ENCODE measurements around the gene ZSCAN25.
"Not testable (repeated sequence)": the region's sequence is repeated elsewhere in the genome, so short reads cannot be mapped to it uniquely, and the experiment has no call there.

The ZSCAN25 gene

DNA sequence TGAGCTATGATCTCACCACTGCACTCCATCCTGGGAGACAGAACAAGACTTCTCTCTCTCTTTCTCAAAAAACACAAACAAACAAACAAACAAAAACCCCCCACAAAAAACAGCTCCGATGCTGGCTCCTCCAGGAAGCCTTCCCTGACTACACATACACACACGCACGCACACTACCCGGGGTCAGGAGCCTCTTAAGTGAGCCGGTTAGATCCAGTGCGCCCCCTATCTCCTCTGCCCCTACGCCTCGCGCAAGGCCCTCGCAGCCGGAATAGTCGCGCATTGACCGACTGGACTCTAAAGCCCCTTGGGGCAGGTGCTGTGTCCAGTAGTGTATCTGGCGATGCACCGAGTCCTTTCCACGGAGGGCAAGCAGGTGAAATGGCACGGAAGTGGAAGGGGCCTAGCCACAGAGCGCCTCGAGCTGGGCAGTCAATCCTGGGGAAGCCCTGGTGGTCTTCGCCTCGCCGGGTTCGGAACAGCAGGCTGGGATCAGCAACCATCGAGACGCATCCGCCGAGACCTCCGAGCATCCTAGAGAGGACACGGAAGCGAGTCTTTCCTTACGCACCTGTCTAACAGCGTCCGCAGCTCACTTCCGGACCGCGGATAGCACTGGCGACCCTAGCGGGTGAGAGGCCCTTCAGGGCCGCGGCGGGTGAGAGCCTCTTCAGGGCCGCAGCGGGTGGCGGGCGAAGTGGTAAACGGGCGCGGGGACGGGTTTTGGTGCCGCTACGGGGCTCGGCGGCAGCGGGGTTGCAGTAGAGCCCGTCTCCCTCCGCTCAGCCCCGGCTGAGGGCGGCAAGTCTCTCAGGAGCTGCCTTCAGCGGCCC lies at the start of gene ZSCAN25:
Gene ZSCAN25, plus strand, starts transcription at position 588 of the 833 bp plus-strand sequence. CDS start 2,661 bp downstream, outside the sequence.
- Mint-ChIP-seq H3K4me3 (peak within 1 kb of the TSS; percentile 94), H3K27ac (peak within 1 kb of the TSS; percentile 96), H3K9me3 (no peaks in the 10 kb centered on the region), H3K36me3 (peaks cover 47% of the 10 kb centered on the region), H3K4me1 (peaks cover 57% of the 10 kb centered on the region)
- peak; percentile 70 to 95 for DNase-seq (ENCODE audit: low spot score in 2 of 2)
- ATAC-seq, result peak; percentile 97

DNA sequence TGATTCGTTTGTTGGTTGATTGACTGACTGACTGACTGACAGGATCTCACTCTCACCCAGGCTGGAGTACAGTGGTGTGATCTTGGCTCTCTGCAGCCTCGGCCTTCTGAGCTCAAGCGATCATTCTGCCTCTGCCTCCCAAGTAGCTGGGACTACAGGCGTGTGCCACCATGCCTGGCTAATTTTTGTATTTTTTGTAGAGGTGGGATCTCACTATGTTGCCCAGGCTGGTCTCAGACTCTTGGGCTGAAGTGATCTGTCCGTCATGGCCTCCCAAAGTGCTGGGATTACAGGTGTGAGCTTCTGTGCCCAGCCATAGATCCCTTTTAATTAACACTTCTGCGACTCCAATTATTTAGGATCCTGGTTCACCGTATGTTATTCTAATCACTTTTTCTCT lies 48.0 kb upstream of the ZSCAN25 start:
- DNase-seq (ENCODE audit: low spot score in 2 of 2); ATAC-seq; H3K9me3 Mint-ChIP-seq; H3K27ac Mint-ChIP-seq; H3K4me1 Mint-ChIP-seq; H3K4me3 Mint-ChIP-seq: not testable (repeated sequence)
- peaks cover 100% of the 10 kb centered on the region for H3K36me3 Mint-ChIP-seq

DNA sequence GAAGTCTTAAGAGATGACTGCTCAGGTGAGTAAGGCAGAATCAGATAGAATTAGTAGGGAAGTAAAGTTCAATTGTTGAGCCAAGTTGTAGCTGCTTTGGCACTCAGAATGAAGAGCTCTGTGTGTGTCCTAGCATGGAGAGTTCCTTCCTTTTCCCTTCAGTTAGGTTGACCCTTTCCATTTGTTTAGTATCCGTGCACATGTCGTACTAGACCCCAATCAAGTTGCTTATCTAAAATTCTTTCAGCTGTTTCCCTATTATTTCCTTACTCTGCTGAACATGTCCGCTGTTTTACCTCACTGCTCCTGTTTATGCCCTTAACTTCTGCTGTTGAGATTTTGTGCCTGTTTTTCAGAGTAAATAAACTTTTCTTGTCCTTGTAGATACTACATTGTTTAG lies 45.0 kb upstream of the ZSCAN25 start:
- ATAC-seq, result no peak
- H3K4me3 Mint-ChIP-seq, result no peak overlapping the region
- H3K4me1 Mint-ChIP-seq, result no peaks in the 10 kb centered on the region
- H3K36me3 Mint-ChIP-seq, result peaks cover 73% of the 10 kb centered on the region
- DNase-seq (ENCODE audit: low spot score in 2 of 2), result no peak
- no peaks in the 10 kb centered on the region for H3K9me3 Mint-ChIP-seq
- peak overlapping the region; percentile 41 for H3K27ac Mint-ChIP-seq

DNA sequence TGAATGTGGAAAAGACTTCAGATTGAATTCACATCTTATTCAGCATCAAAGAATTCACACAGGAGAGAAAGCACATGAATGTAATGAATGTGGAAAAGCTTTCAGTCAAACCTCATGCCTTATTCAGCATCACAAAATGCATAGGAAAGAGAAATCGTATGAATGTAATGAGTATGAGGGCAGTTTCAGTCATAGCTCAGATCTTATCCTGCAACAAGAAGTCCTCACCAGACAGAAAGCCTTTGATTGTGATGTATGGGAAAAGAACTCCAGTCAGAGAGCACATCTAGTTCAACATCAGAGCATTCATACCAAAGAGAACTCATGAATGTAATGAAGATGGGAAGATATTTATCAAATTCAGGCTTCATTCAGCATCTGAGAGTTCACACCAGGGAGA lies 43.5 kb upstream of the ZSCAN25 start:
- Mint-ChIP-seq H3K27ac (peak overlapping the region; percentile 9), H3K4me3 (no peak overlapping the region), H3K9me3 (no peaks in the 10 kb centered on the region), H3K36me3 (peaks cover 58% of the 10 kb centered on the region), H3K4me1 (no peaks in the 10 kb centered on the region)
- DNase-seq (ENCODE audit: low spot score in 2 of 2) (no peak), ATAC-seq (no peak)

DNA sequence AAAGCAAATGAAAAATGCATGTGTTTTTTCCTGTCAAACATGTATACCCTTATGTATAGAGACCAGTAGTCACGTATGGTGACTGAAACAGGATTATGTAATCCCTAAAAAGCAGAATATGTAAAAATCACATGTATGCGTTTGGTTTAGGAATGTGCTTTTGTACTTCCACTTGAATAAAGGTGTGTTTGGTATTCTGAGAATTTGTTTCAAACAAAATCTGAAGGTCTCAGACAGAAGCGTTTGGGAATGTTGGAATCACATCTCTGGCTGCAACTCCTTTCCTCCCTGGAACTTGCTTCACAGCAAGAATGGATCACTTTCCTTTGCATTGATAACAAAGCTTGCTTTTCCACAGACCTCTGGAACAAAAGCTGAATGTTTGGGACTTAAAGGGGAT lies 40.5 kb upstream of the ZSCAN25 start:
- no peak overlapping the region for H3K27ac Mint-ChIP-seq

DNA sequence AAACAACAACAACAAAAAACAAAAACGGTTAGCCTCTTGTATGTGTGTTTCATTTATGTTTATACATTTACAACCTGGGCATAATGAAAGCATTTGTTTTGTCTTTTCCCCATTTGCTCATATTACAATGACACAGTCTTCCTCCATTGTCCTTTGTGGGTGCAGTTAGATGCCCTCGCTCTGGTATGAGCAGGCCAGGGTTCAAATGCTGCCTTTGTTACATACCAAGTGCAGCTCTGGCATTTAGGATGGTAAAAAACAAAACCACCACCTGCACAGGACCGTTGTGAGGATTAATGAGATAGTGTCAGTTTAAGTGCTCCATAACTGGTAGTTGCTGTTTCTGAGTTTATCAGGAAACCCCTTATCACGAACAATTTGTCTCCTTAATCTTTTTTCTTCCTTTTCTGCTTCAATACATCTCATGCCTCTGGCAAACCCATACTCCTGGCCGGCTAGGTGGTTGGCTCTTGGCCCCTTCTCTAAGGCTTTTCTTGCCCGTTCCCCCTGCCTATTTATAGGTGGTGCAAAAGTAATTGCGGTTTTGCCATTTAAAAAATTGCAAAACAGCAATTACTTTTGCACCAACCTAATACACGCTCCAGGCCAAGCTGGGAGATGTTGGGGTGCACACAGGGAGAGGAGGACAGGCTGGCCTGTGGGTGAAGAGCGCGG lies 37.3 kb upstream of the ZSCAN25 start:
- no peak for DNase-seq (ENCODE audit: low spot score in 2 of 2)

More for the DNA sequence above, 40.5 kb upstream of the ZSCAN25 start:
- Mint-ChIP-seq H3K36me3 (peaks cover 28% of the 10 kb centered on the region), H3K9me3 (no peaks in the 10 kb centered on the region), H3K4me3 (no peak overlapping the region), H3K4me1 (peaks cover 20% of the 10 kb centered on the region)
- ATAC-seq (no peak), DNase-seq (ENCODE audit: low spot score in 2 of 2) (peak in 1 of 2 donors; percentile 17)

DNA sequence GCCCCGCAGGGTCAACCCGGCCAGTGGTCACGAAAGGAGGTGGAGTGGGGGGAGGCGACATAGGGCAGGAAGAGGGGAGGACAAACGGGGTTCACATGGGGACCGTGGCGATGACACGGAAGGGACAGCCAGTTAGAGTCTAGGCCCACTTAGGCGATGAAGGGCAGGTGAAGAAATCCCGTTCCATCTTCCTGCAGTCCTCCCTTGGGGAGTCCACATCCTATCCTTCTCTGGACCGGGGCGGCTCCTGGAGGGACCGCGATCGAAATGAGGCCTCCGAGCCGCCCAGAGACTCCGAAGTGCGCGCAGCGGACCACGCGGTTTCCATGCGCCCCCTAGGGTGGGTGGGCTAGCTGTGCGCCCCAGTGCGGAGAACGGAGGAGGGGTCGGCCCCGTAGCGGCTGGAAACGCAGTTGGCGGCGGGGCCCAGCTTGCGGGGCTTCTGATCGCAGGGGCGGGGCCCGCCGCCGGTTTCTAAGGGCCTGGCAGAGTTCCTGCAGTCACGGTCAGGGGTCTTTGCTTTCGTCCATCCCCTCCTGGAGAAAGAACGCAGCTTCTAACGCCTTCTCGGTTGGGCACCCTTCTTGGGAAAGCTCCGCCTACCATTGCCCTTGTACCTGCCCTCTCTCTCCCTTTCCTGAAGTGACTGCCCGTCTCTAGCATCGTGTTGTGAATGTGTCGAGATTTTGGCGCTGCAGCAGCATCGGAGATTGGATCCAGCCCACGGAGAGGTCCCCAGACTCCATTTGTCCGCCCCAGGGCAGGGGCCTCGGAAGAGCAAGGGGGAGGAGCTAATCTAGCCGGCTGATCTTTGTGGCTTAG lies 36.6 kb upstream of the ZSCAN25 start:
- Mint-ChIP-seq H3K27ac (peak overlapping the region; percentile 81), H3K9me3 (no peaks in the 10 kb centered on the region), H3K4me3 (peak overlapping the region; percentile 79), H3K4me1 (peaks cover 21% of the 10 kb centered on the region), H3K36me3 (no peaks in the 10 kb centered on the region)
- ATAC-seq, result peak; percentile 66
- peak; percentile 36 to 68 for DNase-seq (ENCODE audit: low spot score in 2 of 2)

More for the DNA sequence above, 37.3 kb upstream of the ZSCAN25 start:
- Mint-ChIP-seq H3K36me3 (no peaks in the 10 kb centered on the region), H3K9me3 (no peaks in the 10 kb centered on the region), H3K27ac (peak overlapping the region; percentile 81), H3K4me1 (peaks cover 21% of the 10 kb centered on the region), H3K4me3 (peak overlapping the region; percentile 79)
- no peak for ATAC-seq

DNA sequence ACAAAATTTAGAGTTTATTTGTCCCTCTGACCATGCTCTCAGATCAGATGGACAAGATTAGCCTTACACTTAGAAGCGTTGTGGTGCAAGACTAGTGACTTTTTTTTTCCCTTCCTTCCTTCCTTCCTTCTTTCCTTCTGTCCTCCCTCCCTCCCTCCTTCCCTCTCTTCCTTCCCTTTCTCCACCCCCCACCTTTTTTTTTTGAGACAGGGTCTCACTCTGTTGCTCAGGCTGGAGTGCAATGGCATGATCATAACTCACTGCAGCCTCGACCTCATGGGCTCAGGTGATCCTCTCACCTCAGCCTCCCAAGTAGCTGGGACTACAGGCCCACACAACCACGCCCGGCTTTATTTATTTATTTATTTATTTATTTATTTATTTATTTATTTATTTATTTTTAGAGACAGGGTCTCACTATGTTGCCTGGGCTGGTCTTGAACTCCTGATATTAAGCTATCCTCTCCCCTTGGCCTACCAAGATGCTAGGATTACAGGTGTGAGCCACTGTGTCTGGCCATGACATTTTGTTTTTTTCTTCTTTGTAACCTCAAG lies 35.9 kb upstream of the ZSCAN25 start:
- not testable (repeated sequence) for DNase-seq (ENCODE audit: low spot score in 2 of 2); ATAC-seq; H3K9me3 Mint-ChIP-seq; H3K36me3 Mint-ChIP-seq
- Mint-ChIP-seq H3K4me1 (peaks cover 21% of the 10 kb centered on the region), H3K4me3 (peak overlapping the region; percentile 79), H3K27ac (peak overlapping the region; percentile 81)

DNA sequence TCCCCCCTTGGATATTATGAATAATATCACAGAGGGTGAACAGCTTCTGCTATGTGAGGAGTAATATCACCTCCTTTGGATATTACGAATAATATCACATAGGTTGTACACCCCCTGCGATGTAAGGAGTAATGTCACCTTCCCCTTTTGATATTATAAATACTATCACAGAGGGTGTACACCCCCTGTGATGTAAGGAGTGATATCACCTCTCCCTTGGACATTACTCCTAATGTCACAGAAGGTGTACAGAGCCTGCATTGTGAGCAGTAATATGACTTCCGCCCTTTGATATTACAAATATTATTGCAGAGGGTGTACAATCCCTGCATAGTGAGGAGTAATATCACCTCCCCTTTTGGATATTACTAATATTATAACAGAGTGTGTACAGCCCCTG lies 27.9 kb upstream of the ZSCAN25 start:
- H3K36me3 Mint-ChIP-seq, result no peaks in the 10 kb centered on the region
- H3K4me1 Mint-ChIP-seq, result no peaks in the 10 kb centered on the region
- H3K4me3 Mint-ChIP-seq, result no peak overlapping the region
- no peak overlapping the region for H3K27ac Mint-ChIP-seq
- no peaks in the 10 kb centered on the region for H3K9me3 Mint-ChIP-seq
- no peak for ATAC-seq
- DNase-seq (ENCODE audit: low spot score in 2 of 2), result peak in 1 of 2 donors; percentile 42

DNA sequence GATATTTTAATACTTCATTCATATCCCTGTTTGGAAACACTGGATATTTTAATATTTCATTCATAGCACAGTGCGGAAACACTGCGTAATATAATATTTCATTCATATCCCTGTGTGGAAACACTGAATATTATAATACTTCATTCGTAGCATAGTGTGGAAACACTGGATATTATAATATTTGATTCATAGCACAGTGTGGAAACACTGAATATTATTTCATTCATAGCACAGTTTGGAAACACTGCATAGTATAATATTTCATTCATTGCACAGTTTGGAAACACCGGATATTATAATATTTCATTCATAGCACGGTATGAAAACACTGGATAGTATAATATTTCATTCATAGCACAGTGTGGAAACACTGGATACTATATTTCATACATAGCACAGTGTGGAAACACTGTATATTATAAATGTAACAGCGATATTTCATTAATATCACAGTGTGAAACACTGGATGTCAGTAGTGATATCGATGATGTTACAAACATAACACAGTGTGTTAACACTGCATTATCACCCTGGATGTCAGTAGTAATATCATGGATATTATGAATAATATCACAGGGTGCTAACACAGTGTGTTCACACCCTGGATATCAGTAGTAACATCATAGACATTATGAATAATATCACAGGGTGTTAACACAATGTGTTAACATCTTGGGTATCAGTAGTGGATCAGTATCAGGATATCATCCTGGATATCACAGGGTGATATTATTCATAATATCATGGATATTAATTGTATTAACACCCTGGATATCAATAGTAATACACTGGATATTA lies 21.6 kb upstream of the ZSCAN25 start:
- H3K4me3 Mint-ChIP-seq, result no peak overlapping the region
- DNase-seq (ENCODE audit: low spot score in 2 of 2) (peak in 1 of 2 donors; percentile 10), ATAC-seq (peak; percentile 82)
- H3K4me1 Mint-ChIP-seq, result no peaks in the 10 kb centered on the region
- no peak overlapping the region for H3K27ac Mint-ChIP-seq
- no peaks in the 10 kb centered on the region for H3K36me3 Mint-ChIP-seq
- no peaks in the 10 kb centered on the region for H3K9me3 Mint-ChIP-seq

DNA sequence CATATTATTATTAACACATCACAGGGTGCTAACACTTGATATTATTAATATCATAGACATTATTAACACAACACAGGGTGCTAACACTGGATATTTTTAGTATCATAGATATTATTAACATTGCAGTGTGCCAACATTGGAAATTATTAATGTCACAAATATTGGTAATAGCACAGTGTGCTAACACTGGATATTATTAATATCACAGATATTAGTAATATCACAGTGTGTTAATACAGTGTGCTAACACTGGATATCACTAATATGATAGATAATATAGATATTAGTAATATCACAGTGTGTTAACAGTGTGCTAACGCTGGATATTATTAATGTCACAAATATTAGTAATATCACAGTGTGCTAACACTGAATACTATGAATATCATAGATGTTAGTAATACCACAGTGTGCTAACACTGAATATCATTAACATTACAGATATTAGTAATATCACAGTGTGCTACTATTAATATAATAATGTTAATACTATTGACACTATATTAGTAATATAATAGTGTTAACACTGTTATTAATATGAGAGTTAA lies 20.3 kb upstream of the ZSCAN25 start:
- ATAC-seq (no peak), DNase-seq (ENCODE audit: low spot score in 2 of 2) (no peak)
- H3K36me3 Mint-ChIP-seq, result no peaks in the 10 kb centered on the region
- no peaks in the 10 kb centered on the region for H3K4me1 Mint-ChIP-seq
- H3K4me3 Mint-ChIP-seq, result no peak overlapping the region
- no peak overlapping the region for H3K27ac Mint-ChIP-seq
- no peaks in the 10 kb centered on the region for H3K9me3 Mint-ChIP-seq

DNA sequence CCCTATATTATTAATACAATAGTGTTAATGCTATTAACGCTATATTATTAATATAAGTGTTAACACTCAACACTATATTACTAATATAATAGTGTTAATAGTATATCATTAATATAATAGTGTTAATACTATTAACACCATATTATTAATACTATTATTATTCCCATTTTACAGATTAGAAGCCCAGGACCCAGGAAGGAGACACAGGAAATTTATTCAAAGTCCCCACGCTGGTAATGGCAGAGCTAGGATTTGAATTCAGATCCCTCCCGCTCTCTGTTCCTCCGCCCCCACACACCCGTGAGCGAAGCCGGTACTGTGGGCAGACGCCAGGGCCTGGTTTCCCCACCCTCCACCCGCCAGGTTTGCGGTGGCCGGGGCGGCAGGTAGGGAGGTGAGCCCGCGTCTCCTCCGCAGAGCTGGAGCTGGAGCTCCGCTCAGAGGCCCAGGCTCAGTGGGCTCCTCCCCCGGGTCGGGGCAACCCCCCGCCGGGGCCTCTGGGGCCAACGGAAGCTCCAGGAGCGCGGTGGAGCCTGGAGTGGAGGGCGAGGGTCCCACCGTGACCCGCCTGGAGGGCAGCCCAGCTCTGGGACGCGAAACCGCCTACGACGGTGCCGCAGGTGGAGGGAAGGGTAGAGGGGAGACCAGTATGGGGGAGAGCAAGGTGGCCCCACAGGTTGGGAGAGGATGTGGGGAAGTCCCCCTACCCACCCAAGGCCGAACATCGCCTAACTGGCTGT lies 18.8 kb upstream of the ZSCAN25 start, which contains the start of gene TMEM225B:
Gene TMEM225B, plus strand, starts transcription at position 506 of the 740 bp plus-strand sequence. CDS start 6,122 bp downstream, outside the sequence.
- Mint-ChIP-seq H3K27ac (no peak within 1 kb of the TSS), H3K4me3 (no peak within 1 kb of the TSS)
- DNase-seq (ENCODE audit: low spot score in 2 of 2), result peak in 1 of 2 donors; percentile 63

DNA sequence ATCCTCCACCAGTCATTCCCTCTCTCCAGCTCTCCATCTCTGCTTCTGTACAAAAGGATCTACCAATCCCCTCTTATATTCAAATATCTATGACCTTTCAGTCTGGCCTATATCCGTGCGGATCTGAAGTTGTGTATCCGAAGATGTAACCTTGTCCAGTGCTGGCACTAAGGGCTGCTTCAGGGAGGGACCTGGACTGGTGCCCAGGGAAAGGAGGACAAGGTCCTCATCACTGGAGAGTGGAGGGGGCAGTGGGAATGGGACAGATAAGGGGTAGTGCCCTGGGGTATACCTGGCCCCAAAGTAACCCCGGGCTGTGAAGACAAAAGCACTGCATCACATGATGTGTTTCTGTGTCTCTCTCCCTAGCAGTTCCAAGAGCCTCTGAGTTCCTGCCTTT lies 16.9 kb upstream of the ZSCAN25 start:
- Mint-ChIP-seq H3K27ac (no peak overlapping the region), H3K9me3 (no peaks in the 10 kb centered on the region), H3K4me3 (no peak overlapping the region), H3K4me1 (no peaks in the 10 kb centered on the region), H3K36me3 (no peaks in the 10 kb centered on the region)
- DNase-seq (ENCODE audit: low spot score in 2 of 2) (no peak), ATAC-seq (no peak)

More for the DNA sequence above, 18.8 kb upstream of the ZSCAN25 start, which contains the start of gene TMEM225B:
- no peaks in the 10 kb centered on the region for H3K9me3 Mint-ChIP-seq
- H3K4me1 Mint-ChIP-seq, result no peaks in the 10 kb centered on the region
- ATAC-seq, result no peak
- no peaks in the 10 kb centered on the region for H3K36me3 Mint-ChIP-seq
